Measurements from ENCODE around the gene DES. TPM values are rescaled to one million over a fixed set of nuclear protein-coding genes. Genes with fewer than 3 reads are reported as not detected.

Gene DES
- total and polyA plus RNA-seq, 9 of the 15 experiments (the other 6 are each of a cell fraction or from before 2014, with no cell fraction given): 2.5 to 58.9 (median 21.9) TPM

DNA sequence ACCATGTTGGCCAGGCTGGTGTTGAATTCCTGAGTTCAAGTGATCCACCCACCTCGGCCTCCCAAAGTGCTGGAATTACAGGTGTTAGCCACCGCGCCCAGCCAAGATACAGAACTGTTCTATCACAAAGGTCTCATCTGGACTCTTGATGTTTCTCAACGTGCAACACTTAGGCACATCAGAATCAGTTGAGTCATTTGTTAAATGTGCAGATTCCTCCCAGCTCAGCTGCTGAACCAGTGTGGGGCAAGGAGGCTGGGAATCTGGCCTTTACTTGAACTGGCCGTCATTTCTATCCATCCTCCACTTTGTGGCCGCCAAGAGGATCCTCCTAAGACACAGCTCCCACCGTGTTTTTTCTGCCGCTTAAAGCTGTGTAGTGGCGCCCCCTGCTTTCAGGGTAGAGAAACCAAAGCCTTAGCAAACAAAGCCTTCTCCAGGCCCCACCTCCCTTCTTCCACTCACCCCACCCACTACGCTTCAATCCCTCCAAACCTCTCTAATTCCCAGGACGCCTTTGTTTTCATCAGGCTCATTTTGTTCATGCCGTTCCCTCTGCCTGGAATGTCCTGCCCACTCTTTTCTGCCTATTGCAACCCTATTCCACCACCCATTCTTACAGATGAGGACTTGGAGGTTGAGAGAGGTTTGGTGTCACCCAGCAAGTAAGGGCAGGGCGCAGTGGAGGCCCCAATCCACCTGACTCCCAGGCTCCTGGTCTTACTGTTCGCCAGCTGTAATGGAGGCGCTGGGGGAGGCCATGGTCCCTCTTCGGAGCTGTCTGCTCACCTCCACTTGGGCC is 15.7 kb downstream of the DES start (continued):
- TF ChIP-seq DEAF1 (CRISPR knock-in tag; IDR thresholded peaks at IDR 0.05): 0 out of 2 replicates have a peak, but pooled peaks have one; percentile 33
- TF ChIP-seq MAZ (CRISPR knock-in tag; conservative IDR thresholded peaks at IDR 0.05 in 1 of 2, IDR thresholded peaks at IDR 0.05 in 1 of 2): 0 out of 4 replicates have a peak, but pooled peaks of 1 of the 2 experiments have one; percentile 38
- TF ChIP-seq BDP1 (IDR thresholded peaks at IDR 0.05; ENCODE audit: insufficient read depth, insufficient read length): no peak
- no peak for TF ChIP-seq ZBED1 (IDR thresholded peaks at IDR 0.05)
- TF ChIP-seq ZNF695 (CRISPR knock-in tag; IDR thresholded peaks at IDR 0.05): no peak
- TF ChIP-seq TOE1 (IDR thresholded peaks at IDR 0.05; ENCODE audit: borderline replicate concordance): 0 out of 2 replicates have a peak, but pooled peaks have one; percentile 43
- no peak for TF ChIP-seq TOE1 (CRISPR knock-in tag; IDR thresholded peaks at IDR 0.05; ENCODE audit: borderline replicate concordance, low read depth)
- TF ChIP-seq ARID1B (IDR thresholded peaks at IDR 0.05): 0 out of 2 replicates have a peak, but pooled peaks have one; percentile 23
- TF ChIP-seq FOXA3 (CRISPR knock-in tag; conservative IDR thresholded peaks at IDR 0.05 in 1 of 2, IDR thresholded peaks at IDR 0.05 in 1 of 2): peak in 1 of 2 experiments; percentile 14; a peak in 1 of 4 replicates
- no peak for TF ChIP-seq ELF4 (CRISPR knock-in tag; IDR thresholded peaks at IDR 0.05)
- no peak for TF ChIP-seq RBM15 (IDR thresholded peaks at IDR 0.05; ENCODE audit: insufficient read depth, low read length)
- TF ChIP-seq TEAD1 (CRISPR knock-in tag; IDR thresholded peaks at IDR 0.05): 0 out of 4 replicates have a peak, but pooled peaks of 1 of the 2 experiments have one; percentile 20
- 0 out of 2 replicates have a peak, but pooled peaks have one; percentile 30 for TF ChIP-seq KHSRP (IDR thresholded peaks at IDR 0.05)
- no peak for TF ChIP-seq PHTF2 (CRISPR knock-in tag; IDR thresholded peaks at IDR 0.05)
- 0 out of 2 replicates have a peak, but pooled peaks have one; percentile 24 for TF ChIP-seq HDAC2 (IDR thresholded peaks at IDR 0.05)
- TF ChIP-seq ARID2 (IDR thresholded peaks at IDR 0.05): 0 out of 2 replicates have a peak, but pooled peaks have one; percentile 43
- TF ChIP-seq SOX6 (IDR thresholded peaks at IDR 0.05): peak; percentile 17; the same call in 1 of the 2 replicates
- TF ChIP-seq KLF10 (CRISPR knock-in tag; IDR thresholded peaks at IDR 0.05): no peak
- TF ChIP-seq SMC3 (conservative IDR thresholded peaks at IDR 0.05; ENCODE audit: insufficient read depth, low read depth, low read length): peak; percentile 56
- TF ChIP-seq RAD21 (CRISPR knock-in tag; conservative IDR thresholded peaks at IDR 0.05 in 1 of 2, IDR thresholded peaks at IDR 0.05 in 1 of 2): peak; percentile 59 to 85
- no peak for TF ChIP-seq SLC30A9 (CRISPR knock-in tag; IDR thresholded peaks at IDR 0.05)
- TF ChIP-seq, protein P1, sequence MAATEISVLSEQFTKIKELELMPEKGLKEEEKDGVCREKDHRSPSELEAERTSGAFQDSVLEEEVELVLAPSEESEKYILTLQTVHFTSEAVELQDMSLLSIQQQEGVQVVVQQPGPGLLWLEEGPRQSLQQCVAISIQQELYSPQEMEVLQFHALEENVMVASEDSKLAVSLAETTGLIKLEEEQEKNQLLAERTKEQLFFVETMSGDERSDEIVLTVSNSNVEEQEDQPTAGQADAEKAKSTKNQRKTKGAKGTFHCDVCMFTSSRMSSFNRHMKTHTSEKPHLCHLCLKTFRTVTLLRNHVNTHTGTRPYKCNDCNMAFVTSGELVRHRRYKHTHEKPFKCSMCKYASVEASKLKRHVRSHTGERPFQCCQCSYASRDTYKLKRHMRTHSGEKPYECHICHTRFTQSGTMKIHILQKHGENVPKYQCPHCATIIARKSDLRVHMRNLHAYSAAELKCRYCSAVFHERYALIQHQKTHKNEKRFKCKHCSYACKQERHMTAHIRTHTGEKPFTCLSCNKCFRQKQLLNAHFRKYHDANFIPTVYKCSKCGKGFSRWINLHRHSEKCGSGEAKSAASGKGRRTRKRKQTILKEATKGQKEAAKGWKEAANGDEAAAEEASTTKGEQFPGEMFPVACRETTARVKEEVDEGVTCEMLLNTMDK (IDR thresholded peaks at IDR 0.05; ENCODE audit: borderline replicate concordance, insufficient read depth, low read depth, low read length, poor library complexity, severe bottlenecking): peak; percentile 68
- TF ChIP-seq SP1 (CRISPR knock-in tag; IDR thresholded peaks at IDR 0.05): peak; percentile 22; the same call in 1 of the 2 replicates
- no peak for TF ChIP-seq ZNF778 (CRISPR knock-in tag; IDR thresholded peaks at IDR 0.05)
- no peak for TF ChIP-seq SAFB (IDR thresholded peaks at IDR 0.05; ENCODE audit: borderline replicate concordance, low read depth, low read length)
- TF ChIP-seq HLTF (IDR thresholded peaks at IDR 0.05): 0 out of 2 replicates have a peak, but pooled peaks have one; percentile 31

Measured in K562 (cell line).